GM12878 (cell line): ENCODE data around the gene VSIG10L.

Experiments
- CTCF ChIP-seq, 3 experiments: IDR thresholded peaks in 2 of 3; conservative IDR thresholded peaks in 1 of 3; 2 replicates each; pipeline ENCODE4 v1.5.1; 2011; ENCODE audit warnings: low read depth in 3 of 3, low read length in 3 of 3, mild to moderate bottlenecking in 3 of 3, control low read depth in 2 of 3, moderate library complexity in 2 of 3, inconsistent platforms in 1 of 3, mixed read lengths in 1 of 3; ENCODE audit not compliant: control insufficient read depth in 2 of 3, insufficient read depth in 1 of 3; ENCODE audit errors: extremely low read depth in 1 of 3
- IKZF1 ChIP-seq: fragments of 450-650 bp; conservative IDR thresholded peaks from 2 replicates; pipeline ENCODE4 v1.6.1; 2017; ENCODE audit warnings: antibody characterized with exemption, mild to moderate bottlenecking
- MTA2 ChIP-seq: fragments of 450-650 bp; IDR thresholded peaks from 2 replicates; pipeline ENCODE4 v1.6.1; 2016; ENCODE audit warnings: low read depth, mild to moderate bottlenecking, moderate library complexity
- NBN ChIP-seq: fragments of 450-650 bp; IDR thresholded peaks from 2 replicates; pipeline ENCODE4 v1.6.1; 2016
- NRF1 ChIP-seq: conservative IDR thresholded peaks from 2 replicates; pipeline ENCODE4 v1.6.1; 2011; ENCODE audit warnings: mild to moderate bottlenecking, low read depth, low read length, improper control_type of control experiment
- SIN3A ChIP-seq: IDR thresholded peaks from 2 replicates; pipeline ENCODE4 v1.6.1; 2012; ENCODE audit warnings: low read depth, low read length, improper control_type of control experiment
- SP1 ChIP-seq: IDR thresholded peaks from one replicate; pipeline ENCODE4 v1.6.1; 2011; ENCODE audit warnings: low read depth, low read length

GRCh38 chr19:51339313-51339686, 2.6 kb downstream of the VSIG10L start:
- 0 out of 2 replicates have a peak, but pooled peaks have one; percentile 60 for TF ChIP-seq NBN
- TF ChIP-seq NRF1 = no peak
- TF ChIP-seq SIN3A = no peak
- no peak for TF ChIP-seq SP1
- no peak for TF ChIP-seq CTCF (IDR thresholded peaks at IDR 0.05 in 2 of 3, conservative IDR thresholded peaks at IDR 0.05 in 1 of 3; ENCODE audit: control insufficient read depth in 2 of 3, extremely low read depth in 1 of 3, insufficient read depth in 1 of 3, low read depth in 3 of 3, low read length in 3 of 3)
- TF ChIP-seq IKZF1 = no peak; the same call in 1 of the 2 replicates
- no peak for TF ChIP-seq MTA2
